HG03442 (cell line): ENCODE data around the gene PIANP.

Source experiments
- ATAC-seq: cut with Tn5 transposase; IDR thresholded peaks from one replicate; pipeline ENCODE4 v1.9.1; 2021; ENCODE audit warnings: mild to moderate bottlenecking, moderate library complexity; ENCODE audit not compliant: unreplicated experiment

The PIANP gene

DNA sequence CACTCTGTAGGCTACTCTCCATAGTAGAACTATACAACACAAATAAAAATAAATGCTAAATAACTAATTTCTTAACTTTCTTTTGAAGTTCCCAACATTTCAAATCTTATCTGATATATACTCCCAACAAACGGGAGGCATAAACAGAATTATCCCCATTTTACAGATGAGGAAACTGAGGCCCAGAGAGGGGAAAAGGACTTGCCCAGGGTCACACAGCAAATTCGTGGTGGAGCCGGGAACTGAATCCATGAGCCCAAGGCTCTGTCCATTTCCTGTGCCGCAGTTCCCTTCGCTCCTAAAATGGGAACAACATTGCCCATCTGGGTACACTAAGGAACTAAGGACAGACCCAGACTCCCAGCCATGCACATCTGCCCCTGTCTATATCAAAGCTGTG, 23.7 kb downstream of the PIANP start:
- ATAC-seq = no peak

DNA sequence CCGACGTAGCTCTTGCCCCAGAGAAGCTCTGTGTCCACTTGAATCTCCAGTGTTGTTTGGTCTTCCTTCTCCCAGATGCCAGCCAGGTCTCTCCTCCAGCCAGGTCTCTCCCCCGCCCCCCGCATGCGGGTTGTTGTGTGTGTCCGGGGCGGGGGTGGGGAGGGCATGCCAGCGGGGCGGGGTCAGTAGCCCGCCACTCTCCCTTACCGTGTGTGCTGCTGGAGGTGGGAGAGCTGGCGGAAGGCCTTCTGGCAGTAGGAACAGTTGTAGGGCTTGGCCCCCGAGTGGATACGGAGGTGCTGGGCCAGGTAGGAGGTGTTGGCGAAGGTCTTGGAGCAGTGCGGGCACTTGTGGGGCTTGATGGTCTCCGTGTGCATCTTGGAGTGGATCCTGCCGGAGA, 28.5 kb downstream of the PIANP start:
- no peak for ATAC-seq

DNA sequence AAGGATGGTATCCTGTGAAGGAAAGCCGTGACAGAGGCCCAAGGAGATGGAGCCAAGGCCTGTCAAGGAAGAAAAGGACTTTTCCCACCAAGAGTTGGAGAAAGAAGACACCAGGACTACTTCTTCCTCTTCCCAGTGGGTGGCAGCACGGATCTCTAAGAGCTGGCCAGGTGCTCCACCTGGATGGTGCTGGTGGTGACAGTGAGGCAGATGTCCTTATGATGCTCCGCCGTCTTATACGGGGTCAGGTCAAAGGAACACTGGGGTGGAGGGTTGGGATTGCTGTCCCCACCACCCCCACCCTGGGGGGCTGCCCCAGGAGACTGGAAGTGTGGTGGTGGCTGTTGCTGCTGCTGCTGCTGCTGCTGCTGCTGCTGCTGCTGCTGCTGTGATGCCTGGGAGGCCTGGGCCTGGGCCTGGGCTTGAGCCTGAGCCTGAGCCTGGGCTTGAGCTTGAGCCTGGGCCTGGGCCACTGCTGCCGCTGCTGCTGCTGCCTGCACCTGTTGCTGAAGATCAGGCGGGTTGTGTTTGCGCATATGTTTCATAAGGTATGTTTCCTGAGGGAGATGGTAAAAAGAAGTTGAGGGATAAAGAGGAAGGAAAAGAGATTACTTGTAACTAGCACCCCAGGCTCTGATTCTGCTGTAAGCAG, 32.9 kb downstream of the PIANP start:
- ATAC-seq = no peak

DNA sequence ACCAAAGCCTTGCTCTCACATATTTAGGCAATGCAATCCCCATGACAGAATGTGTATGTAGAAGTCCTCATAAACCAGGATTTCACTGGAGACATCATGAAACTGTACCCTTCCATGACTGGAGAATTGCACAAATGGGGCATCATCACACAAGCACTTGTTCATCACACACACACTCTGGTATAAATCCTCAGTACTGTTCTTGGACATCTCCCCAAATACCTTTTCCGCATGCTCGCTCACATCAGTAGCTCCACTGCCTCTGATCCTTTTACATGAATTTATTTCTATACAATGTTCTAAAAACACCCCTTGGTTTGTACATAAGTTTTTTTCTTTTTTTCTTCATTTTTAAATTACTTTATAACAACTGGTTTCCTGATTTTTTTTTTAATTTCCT, 34.4 kb downstream of the PIANP start:
- no peak for ATAC-seq

DNA sequence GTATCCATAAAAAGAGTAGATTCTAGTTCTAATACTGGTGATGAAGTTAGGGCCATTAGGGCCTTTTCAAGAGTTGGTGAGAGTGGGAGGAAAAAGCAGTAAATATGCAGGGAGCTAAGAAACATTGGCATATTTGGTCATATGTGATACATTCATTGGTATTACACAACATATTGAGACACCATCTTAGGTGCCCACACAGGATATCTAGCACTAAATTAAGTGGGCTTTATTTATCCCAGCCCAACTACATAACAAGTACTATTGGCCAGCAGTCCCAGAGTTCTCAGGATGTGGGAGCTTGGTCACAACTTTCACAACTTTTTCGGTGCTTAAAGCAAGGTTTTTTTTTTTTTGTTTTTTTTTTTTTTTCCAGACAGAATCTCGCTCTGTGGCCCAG, 35.7 kb downstream of the PIANP start:
- no peak for ATAC-seq

DNA sequence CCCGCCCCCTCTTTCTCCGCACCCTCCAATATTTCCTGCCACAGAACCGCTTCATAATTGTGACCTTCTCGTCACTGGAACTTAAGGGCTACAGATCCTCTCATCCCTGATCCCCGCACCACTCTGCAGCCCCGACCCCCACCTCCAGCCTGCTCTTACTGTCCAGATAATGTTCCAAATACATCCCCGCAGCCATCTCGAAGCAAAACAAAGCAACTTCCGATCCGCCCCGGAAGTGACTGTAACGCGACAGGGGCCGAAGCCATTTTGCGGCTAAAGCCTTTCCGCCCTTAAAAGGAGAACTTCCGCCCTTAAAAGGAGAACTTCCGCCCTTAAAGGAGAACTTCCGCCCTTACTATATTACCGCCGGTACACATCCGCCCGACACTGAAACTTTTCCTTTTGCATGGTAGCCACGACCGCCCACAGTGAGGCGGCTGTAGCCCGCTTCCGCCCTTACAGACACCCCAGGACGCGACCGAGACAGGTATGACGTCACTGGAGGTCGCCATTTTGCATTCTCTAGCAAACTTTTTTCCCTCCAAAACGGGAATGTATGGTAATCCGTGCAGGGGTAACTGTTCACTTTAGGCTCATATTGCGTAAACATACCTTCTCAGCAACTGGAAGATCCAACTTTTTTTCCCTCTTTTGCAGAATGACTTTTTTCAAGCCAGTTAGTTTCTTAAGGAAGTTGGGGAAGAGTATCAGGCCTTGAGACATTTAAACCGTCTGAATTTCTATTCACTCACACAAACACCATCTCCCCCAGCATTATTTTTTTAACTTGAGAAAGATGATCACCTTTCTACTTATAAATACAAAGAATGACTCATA, 37.5 kb downstream of the PIANP start, which contains the start of gene ING4:
Gene ING4 (minus strand): TSS at position 214 of the 837 bp plus-strand sequence. CDS start 18 bp downstream, at position 196.
- ATAC-seq = peak; percentile 95

DNA sequence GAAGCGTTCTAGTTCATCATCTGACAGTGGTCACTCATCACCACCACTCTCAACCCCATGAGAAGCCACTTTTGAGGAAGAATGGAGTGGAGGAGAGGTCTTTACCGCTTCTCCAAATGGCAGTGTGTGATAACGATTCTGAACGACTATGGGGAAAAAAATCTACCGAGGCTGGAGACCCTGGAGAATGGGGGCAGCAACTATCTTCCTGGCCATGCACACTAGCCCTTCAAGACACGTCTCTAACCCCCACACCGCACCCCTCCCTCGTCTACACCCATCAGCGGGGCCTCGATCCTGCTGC, 38.1 kb downstream of the PIANP start:
- ATAC-seq = peak; percentile 19

DNA sequence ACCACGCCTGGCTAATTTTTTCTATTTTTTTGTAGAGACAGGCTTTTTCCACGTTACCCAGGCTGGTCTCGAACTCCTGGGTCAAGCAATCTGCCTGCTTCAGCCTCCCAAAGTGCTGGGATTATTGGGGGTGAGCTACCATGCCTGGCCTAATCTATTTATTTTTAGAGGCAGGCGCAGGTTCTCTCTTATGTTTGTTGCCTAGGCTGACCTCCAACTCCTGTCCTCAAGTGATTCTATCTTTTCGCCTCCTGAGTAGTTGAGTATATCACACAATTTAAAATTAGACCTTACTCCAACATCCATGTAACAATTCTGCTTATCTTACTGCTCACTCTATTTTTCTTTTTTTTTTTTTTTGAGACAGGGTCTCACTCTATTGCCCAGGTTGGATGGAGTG, 46.6 kb downstream of the PIANP start:
- ATAC-seq = no peak

DNA sequence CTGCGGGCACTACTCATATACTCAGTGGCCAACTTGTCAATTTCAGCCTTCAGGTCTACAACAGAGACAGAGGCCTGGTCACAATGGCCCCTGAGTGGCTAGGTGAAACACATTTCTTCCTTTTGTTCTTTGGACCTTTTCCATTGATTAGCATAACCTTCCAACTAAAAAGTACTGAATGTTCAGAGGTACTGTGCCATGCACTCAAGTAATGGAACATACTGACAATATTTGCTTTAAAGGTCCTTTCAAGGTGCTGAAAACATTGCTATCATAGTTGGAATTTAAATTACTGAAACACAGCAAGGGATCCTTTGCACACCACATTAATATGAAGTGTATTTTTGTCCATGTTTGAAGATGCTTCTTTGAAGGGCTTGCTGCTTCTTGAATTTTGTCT, 47.3 kb downstream of the PIANP start:
- no peak for ATAC-seq

DNA sequence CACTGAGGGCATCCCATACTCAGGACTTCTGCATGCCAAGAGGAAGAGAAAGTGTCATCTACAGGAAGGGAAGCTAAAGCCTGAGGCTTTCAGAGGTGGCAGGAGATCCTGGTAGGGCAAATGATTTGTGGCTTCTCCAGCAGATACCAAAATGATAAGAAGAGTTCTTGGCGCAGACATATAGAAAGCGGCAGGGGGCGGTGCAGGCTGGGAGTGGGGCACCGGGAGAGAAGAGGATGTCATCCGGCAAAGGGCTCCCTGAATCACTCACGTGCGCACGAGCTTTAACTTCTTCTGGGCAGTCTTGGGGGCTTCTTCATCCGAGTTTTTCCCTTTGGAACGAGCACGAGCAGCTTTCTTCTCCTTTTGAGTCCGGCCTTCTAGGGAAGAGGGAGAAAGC, 48.2 kb downstream of the PIANP start:
- no peak for ATAC-seq

DNA sequence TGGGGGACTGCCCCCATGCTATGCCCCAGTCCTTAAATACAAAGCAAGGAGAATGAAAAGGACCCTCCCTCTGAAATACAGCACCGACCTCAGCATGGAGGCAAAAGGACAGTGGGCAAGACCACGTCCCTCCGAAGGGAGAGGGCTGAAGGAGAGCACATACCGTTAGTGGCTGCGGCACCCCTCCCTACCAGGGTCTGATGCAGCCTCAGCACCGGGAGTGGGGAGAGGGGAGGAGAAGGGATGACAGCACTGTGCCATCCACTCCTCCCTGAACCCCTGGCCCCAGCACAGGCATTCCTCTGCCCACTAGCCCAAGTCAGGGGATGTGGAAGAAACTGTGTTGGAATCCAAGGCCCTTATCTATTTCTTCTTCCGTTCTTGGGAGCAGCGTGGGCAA, 49.8 kb downstream of the PIANP start:
- ATAC-seq = no peak

DNA sequence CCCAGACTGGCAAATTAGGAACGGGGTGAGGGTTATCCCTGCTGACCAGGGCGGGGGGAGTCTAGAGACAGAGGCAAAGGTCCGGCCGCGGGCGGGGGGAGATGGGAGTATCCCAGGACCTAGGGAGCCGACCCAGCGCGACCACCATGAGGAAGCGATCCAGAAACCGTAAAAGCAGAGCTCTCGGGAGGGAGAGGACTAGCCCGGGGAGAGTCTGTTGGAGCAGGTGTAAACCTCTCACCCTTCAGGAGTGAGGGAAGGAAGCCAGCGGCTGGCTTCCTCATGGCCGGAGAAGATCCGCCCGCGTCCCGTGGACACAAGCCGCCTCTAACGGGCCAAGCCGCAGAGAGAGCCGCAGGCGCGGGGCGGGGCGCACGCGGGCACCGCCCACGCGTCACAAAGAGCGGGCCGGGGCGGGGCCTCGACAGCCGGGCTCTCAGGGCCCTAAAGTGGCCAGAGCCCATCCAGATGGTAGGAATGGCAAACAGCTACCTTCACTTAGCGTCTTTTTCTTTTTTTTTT, 53.5 kb downstream of the PIANP start, which contains the start of gene ACRBP:
Gene ACRBP (minus strand): TSS at position 350 of the 522 bp plus-strand sequence. CDS start 66 bp downstream, at position 284.
- ATAC-seq = no peak

DNA sequence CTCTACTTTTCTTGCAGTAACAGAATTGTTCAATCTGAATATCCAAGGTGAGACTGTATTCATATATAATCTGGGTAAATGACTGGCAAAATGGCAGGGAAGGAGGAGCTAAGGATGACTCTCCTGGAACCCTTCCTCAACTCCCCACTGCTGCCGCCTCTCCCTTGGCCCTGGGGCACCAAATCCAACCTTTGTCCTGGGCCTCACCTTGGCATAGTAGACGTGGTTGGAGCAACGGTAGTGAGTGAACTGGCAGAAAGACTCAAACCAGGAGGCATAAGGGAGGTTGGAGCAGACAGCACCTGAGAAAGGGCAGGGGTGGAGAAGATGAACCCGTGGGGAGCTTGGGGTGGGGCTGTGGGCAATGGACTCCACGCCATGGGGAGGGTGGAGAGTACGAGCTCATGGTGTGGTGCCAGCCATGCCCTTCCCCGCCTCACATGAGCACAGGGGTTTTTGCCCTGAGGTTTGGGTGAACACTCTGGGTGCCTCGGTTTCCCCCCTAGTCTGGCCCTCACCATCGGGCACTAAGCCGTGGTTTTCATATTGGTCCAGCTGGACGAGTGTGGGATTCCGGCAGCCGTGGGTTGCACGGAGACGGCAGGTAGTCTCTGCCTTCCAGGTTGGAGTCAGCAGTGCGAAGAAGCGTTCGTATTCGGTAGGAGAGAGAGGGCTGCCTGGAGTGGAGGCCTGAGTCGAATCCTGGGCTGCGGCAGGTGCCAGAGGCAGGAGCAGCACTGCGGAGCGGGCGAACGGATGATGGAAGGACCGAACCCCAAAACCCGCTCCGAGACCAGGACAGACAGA, 54.1 kb downstream of the PIANP start:
- no peak for ATAC-seq

DNA sequence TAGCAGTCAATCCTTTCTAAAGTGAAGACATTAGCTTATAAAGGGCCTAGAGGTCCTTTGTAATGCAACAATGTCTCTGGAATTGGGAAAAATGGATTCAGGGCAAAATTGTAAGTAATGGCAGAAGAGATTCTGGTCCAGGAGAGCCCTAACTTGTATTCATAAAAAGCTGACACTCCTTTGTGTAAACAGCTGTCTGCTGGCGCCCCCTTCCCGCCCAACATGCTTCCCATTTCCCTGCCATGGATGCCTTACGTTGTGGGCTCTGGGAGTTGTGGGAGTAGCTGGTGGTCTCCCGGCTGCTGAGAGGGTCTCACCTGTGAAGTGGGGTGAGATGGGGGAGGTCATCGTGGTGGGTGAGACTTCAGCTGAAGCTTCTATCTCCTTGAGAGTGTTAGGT, 55.7 kb downstream of the PIANP start:
- no peak for ATAC-seq

DNA sequence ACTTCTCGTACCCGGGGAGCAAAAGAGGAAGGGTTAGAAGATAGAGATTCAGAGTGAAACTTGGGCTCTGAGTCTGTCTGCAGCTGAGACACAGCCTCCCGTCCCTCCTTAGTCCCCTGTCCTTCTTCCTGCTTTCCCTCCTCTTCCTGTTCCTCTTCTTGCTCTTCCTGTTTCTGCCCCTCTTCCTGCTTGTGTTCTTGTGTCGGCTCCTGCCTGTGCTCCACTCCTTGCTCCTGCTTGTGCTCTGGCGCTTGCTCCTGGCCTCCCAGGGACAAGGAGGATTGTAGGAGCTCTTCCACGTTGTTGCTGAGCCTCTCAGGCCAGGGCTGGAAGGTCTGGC, 56.4 kb downstream of the PIANP start:
- ATAC-seq = no peak
